B cell (primary cell): ENCODE results near the gene NPSR1. TPM values are rescaled to one million over a fixed set of nuclear protein-coding genes. Genes with fewer than 3 reads are reported as not detected.

Experiments
- ATAC-seq: fragments of 200-7000 bp; cut with Tn5 transposase; one replicate; pipeline ENCODE4 v1.10.0; 2021; ENCODE audit warnings: low read depth, mild to moderate bottlenecking, moderate number of reproducible peaks, moderate library complexity
- CTCF ChIA-PET: fragments of 350-600 bp; sonication (Branson Sonifier 250); formaldehyde crosslinking; loops from one replicate; lab custom pipeline; 2021; ENCODE audit warnings: antibody characterized with exemption, inconsistent platforms; lab: Charles Lee
- POLR2A ChIA-PET: fragments of 350-600 bp; sonication (Branson Sonifier 250); formaldehyde crosslinking; loops from one replicate; lab custom pipeline; 2021; ENCODE audit warnings: antibody characterized with exemption; lab: Charles Lee
- DNase-seq: peaks from one replicate; pipeline ENCODE4 v3.0.0; 2013
- H2AFZ ChIP-seq: 2 replicates; pipeline ENCODE4 v1.6.1; 2012; ENCODE audit warnings: mild to moderate bottlenecking, low read depth, low read length; ENCODE audit not compliant: insufficient read depth, poor library complexity, severe bottlenecking
- H3K27ac ChIP-seq, 2 donors: 1 replicate in 1 of 2; 2 replicates in 1 of 2; pipeline ENCODE4 v1.5.1; 2012 to 2013; ENCODE audit warnings: low read length in 2 of 2, mild to moderate bottlenecking in 2 of 2, moderate library complexity in 1 of 2
- H3K27me3 ChIP-seq, 4 experiments: fragments of 200-600 bp in 1 of 4; sonication (generic) in 1 of 4; replicated peaks in 1 of 4; 1 replicate in 2 of 4; 2 replicates in 2 of 4; pipeline versions ENCODE4 v1.6.1 to v1.7.0; 2013 to 2016; ENCODE audit warnings: low read length in 3 of 4, mild to moderate bottlenecking in 2 of 4, mixed read lengths in 1 of 4, moderate library complexity in 1 of 4; ENCODE audit not compliant: insufficient read depth in 4 of 4, control insufficient read depth in 3 of 4; ENCODE audit errors: control extremely low read depth in 1 of 4
- H3K36me3 ChIP-seq, 2 experiments: replicated peaks in 1 of 2; 1 replicate in 1 of 2; 2 replicates in 1 of 2; pipeline versions ENCODE4 v1.6.1 to v1.7.1; 2013; ENCODE audit warnings: low read length in 1 of 2; ENCODE audit not compliant: insufficient read depth in 2 of 2, control insufficient read depth in 1 of 2; ENCODE audit errors: control extremely low read depth in 1 of 2, extremely low read depth in 1 of 2
- H3K4me1 ChIP-seq, 2 donors: fragments of 200-600 bp in 1 of 2; sonication (generic) in 1 of 2; 1 replicate in 1 of 2; 2 replicates in 1 of 2; pipeline versions ENCODE4 v1.5.1 to v1.6.1; 2013 to 2017; ENCODE audit warnings: low read length in 2 of 2; ENCODE audit not compliant: control insufficient read depth in 2 of 2, insufficient read depth in 2 of 2
- H3K4me2 ChIP-seq: replicated peaks from 2 replicates; pipeline ENCODE3; 2012; ENCODE audit warnings: mild to moderate bottlenecking, low read depth, low read length; ENCODE audit not compliant: poor library complexity, severe bottlenecking
- H3K4me3 ChIP-seq, 5 experiments: fragments of 200-600 bp in 1 of 5; sonication (generic) in 1 of 5; 1 replicate in 3 of 5; 2 replicates in 2 of 5; pipeline versions ENCODE4 v1.5.1 to v1.7.0; 2011 to 2016; ENCODE audit warnings: low read length in 4 of 5, mild to moderate bottlenecking in 4 of 5, low read depth in 2 of 5, control low read depth in 1 of 5, moderate library complexity in 1 of 5; ENCODE audit not compliant: insufficient read depth in 1 of 5; ENCODE audit errors: control extremely low read depth in 1 of 5, extremely low read depth in 1 of 5
- H3K79me2 ChIP-seq: fragments of 200-600 bp; sonication (generic); one replicate; pipeline ENCODE4 v1.6.0; 2016; ENCODE audit warnings: low read length; ENCODE audit not compliant: control insufficient read depth, insufficient read depth
- H3K9ac ChIP-seq: fragments of 200-600 bp; sonication (generic); 2 replicates; pipeline ENCODE4 v1.6.1; 2017; ENCODE audit warnings: mild to moderate bottlenecking, low read length, moderate library complexity
- H3K9me3 ChIP-seq, 3 donors: one replicate each; pipeline versions ENCODE4 v1.6.1 to v1.7.1; 2013; ENCODE audit warnings: low read length in 2 of 3; ENCODE audit not compliant: control insufficient read depth in 2 of 3, insufficient read depth in 1 of 3; ENCODE audit errors: control extremely low read depth in 1 of 3
- H4K20me1 ChIP-seq: 2 replicates; pipeline ENCODE4 v1.6.0; 2012; ENCODE audit warnings: mild to moderate bottlenecking, low read length; ENCODE audit not compliant: insufficient read depth, control insufficient read depth, poor library complexity, severe bottlenecking
- H3K27ac Mint-ChIP-seq: one replicate; pipeline ENCODE4 v1.8.0; 2021; ENCODE audit warnings: mixed read lengths
- H3K27me3 Mint-ChIP-seq: one replicate; pipeline ENCODE4 v1.8.0; 2021; ENCODE audit warnings: mixed read lengths
- H3K4me1 Mint-ChIP-seq: one replicate; pipeline ENCODE4 v1.8.0; 2021; ENCODE audit warnings: mixed read lengths
- H3K4me3 Mint-ChIP-seq: one replicate; pipeline ENCODE4 v1.8.0; 2021; ENCODE audit warnings: mixed read lengths
- H3K9me3 Mint-ChIP-seq: one replicate; pipeline ENCODE4 v1.8.0; 2022; ENCODE audit warnings: mixed read lengths; ENCODE audit not compliant: insufficient read depth
- EZH2 ChIP-seq: IDR thresholded peaks from 2 replicates; pipeline ENCODE4 v1.6.1; 2012; ENCODE audit warnings: borderline replicate concordance, low read depth, mild to moderate bottlenecking, moderate library complexity, low read length; ENCODE audit not compliant: insufficient read depth, poor library complexity, severe bottlenecking
- WGBS: methylation state at CpG from one replicate; pipeline ENCODE4 v1.1.5; 2013; ENCODE audit warnings: missing lambda C conversion rate; ENCODE audit not compliant: insufficient coverage; 5-methylcytosine and 5-hydroxymethylcytosine counted together
- intact Hi-C: fragments of 100-400 bp; cut with micrococcal nuclease; formaldehyde crosslinking; loops from one replicate; pipeline ENCODE4 v1.10.0; 2022
- polyA plus RNA-seq: library from polyadenylated mRNA; depleted of rRNA; stranded (reverse); fragments of >200 nt; gene quantifications from 2 replicates; pipeline ENCODE4 v1.2.3, GENCODE V29; 2012
- total RNA-seq, 2 donors: library from RNA; stranded (reverse); fragments of 120-200 nt in 1 of 2; gene quantifications; 1 replicate in 1 of 2; 2 replicates in 1 of 2; pipeline versions ENCODE4 v1.2.3 to v1.2.4, GENCODE V29; 2013 to 2022
- TF ChIP-seq, protein P1 (sequence below): fragments of 200-600 bp; IDR thresholded peaks from one replicate; pipeline ENCODE4 v1.8.0; 2022; ENCODE audit warnings: antibody characterized with exemption, mild to moderate bottlenecking

Gene NPSR1
- total and polyA plus RNA-seq, 2 donors (not counting 1 experiment from before 2014, with no cell fraction given): not detected

DNA sequence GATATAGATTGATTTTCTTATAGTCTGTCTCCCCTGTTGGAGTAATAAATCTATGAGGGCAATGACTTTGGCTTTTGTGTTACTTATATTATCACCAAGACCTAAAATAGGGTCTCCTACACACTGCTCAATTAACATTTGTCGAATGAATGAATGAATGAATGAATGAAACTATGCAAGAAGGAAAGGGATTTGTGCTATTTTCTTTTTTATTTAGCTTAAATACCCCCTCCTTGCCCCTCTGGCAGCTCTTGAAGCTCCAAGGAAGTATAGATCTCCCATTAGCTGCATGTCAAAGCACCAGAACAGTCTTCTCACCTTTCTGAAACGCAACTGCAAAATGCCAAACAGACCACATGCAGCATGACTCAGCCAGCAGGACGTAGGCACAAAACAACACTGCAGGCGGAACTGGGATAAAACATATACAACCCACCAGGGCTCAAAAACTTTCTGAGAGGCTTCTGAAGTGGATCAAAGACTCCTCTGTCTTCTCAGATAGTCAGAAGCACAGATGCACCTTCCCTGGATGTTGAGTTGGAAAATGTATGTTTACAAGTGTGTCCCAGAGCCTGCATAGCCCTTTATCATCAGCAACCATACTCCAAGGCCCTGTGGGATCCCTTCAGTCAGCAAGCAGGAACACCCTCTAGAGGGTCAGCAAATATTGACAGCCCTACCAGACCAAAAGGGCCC is 187.8 kb downstream of the NPSR1 start:
- intact Hi-C loops: no loop called here
- ChIA-PET POLR2A (no interaction called here), CTCF (no interaction called here)
- ATAC-seq: no peak
- H3K4me2 ChIP-seq: no peak overlapping the region
- 79% methylated on average over 3 of the region's 4 CpGs for WGBS
- H3K4me3 ChIP-seq: no peak overlapping the region
- H2AFZ ChIP-seq: no peak overlapping the region
- no peak overlapping the region for H3K9ac ChIP-seq
- no peaks in the 10 kb centered on the region for H3K4me1 ChIP-seq
- TF ChIP-seq EZH2: no peak
- TF ChIP-seq, protein P1, sequence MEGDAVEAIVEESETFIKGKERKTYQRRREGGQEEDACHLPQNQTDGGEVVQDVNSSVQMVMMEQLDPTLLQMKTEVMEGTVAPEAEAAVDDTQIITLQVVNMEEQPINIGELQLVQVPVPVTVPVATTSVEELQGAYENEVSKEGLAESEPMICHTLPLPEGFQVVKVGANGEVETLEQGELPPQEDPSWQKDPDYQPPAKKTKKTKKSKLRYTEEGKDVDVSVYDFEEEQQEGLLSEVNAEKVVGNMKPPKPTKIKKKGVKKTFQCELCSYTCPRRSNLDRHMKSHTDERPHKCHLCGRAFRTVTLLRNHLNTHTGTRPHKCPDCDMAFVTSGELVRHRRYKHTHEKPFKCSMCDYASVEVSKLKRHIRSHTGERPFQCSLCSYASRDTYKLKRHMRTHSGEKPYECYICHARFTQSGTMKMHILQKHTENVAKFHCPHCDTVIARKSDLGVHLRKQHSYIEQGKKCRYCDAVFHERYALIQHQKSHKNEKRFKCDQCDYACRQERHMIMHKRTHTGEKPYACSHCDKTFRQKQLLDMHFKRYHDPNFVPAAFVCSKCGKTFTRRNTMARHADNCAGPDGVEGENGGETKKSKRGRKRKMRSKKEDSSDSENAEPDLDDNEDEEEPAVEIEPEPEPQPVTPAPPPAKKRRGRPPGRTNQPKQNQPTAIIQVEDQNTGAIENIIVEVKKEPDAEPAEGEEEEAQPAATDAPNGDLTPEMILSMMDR: no peak
- peaks cover 0 to 5% (median 0%) of the 10 kb centered on the region in 3 donors for H3K9me3 ChIP-seq
- peaks cover 3% of the 10 kb centered on the region for H3K9me3 Mint-ChIP-seq
- H3K36me3 ChIP-seq: no peaks in the 10 kb centered on the region
- no peaks in the 10 kb centered on the region for H4K20me1 ChIP-seq
- no peaks in the 10 kb centered on the region for H3K4me1 Mint-ChIP-seq
- no peaks in the 10 kb centered on the region for H3K27me3 ChIP-seq
- no peak overlapping the region for H3K4me3 Mint-ChIP-seq
- no peak overlapping the region for H3K27ac Mint-ChIP-seq
- peaks cover 7% of the 10 kb centered on the region for H3K27me3 Mint-ChIP-seq
- no peaks in the 10 kb centered on the region for H3K79me2 ChIP-seq
- DNase-seq: no peak
- no peak overlapping the region for H3K27ac ChIP-seq

DNA sequence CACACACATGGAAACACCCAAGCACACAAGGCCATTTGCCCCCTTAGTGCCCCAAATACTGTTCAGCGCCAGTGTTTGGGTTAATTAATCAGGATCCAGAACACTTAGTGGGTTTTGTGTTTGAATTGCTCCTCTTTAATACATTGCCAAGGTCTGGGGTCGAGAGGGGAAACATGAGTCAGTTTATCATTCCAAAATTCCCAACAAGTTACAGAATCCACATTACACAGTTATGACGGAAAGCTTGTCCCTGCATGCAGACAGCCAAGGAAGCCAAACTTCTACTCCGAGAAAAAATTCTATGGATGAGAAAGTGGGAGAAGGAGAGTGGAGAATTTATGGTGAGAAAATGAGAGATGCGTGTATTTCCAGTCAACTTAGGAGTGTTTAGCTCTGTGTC is 189.0 kb downstream of the NPSR1 start:
- Histone ChIP-seq H3K27me3 (no peaks in the 10 kb centered on the region), H3K9ac (no peak overlapping the region), H3K36me3 (no peaks in the 10 kb centered on the region), H3K27ac (no peak overlapping the region), H2AFZ (no peak overlapping the region), H3K4me3 (no peak overlapping the region), H3K4me1 (no peaks in the 10 kb centered on the region), H4K20me1 (no peaks in the 10 kb centered on the region), H3K4me2 (no peak overlapping the region), H3K79me2 (no peaks in the 10 kb centered on the region), H3K9me3 (peaks cover 0 to 5% (median 0%) of the 10 kb centered on the region in 3 donors)
- no peak for DNase-seq
- no peak for TF ChIP-seq EZH2
- TF ChIP-seq, protein P1: no peak
- no peak for ATAC-seq
- Mint-ChIP-seq H3K27me3 (peaks cover 9% of the 10 kb centered on the region), H3K9me3 (peaks cover 3% of the 10 kb centered on the region), H3K27ac (no peak overlapping the region), H3K4me3 (no peak overlapping the region), H3K4me1 (no peaks in the 10 kb centered on the region)
- intact Hi-C loops: no loop called here
- POLR2A ChIA-PET: no interaction called here
- CTCF ChIA-PET: no interaction called here
- WGBS: 93% methylated on average over 3 of the region's 5 CpGs
